H1 (cell line): ENCODE measurements around the gene ARMH1. TPM values are rescaled to one million over a fixed set of nuclear protein-coding genes. Genes with fewer than 3 reads are reported as not detected.

Experiments
- CTCF ChIA-PET: fragments of 300-600 bp; sonication (Branson Sonifier 250); formaldehyde crosslinking; loops from one replicate; lab custom pipeline; 2021; ENCODE audit not compliant: partially characterized antibody; lab: Charles Lee
- POLR2A ChIA-PET: fragments of 300-600 bp; sonication (Branson Sonifier 250); formaldehyde crosslinking; loops from one replicate; lab custom pipeline; 2021; ENCODE audit warnings: inconsistent platforms; ENCODE audit not compliant: partially characterized antibody; lab: Charles Lee
- DNase-seq, 2 experiments: peaks; one replicate each; pipeline versions ENCODE4 v3.0.0 to v3.0.0-alpha.2; 2010 to 2022; ENCODE audit warnings: low spot score in 2 of 2, low read depth in 1 of 2, mixed read lengths in 1 of 2
- FAIRE-seq: peaks from 2 replicates; lab custom pipeline; 2011; peaks lifted over from hg19 to GRCh38; lab: Jason Lieb, UNC
- H2AFZ ChIP-seq: 2 replicates; pipeline ENCODE4 v1.8.1; 2012; ENCODE audit warnings: low read length, inconsistent platforms
- H2AK5ac ChIP-seq: 2 replicates; pipeline ENCODE4 v1.6.1; 2013; ENCODE audit warnings: low read depth, low read length
- H2BK120ac ChIP-seq: replicated peaks from 2 replicates; pipeline ENCODE3; 2013; ENCODE audit warnings: low read depth, low read length, inconsistent platforms
- H2BK12ac ChIP-seq: 2 replicates; pipeline ENCODE4 v1.6.1; 2013; ENCODE audit warnings: low read depth, low read length
- H2BK15ac ChIP-seq: 2 replicates; pipeline ENCODE4 v1.6.1; 2013; ENCODE audit warnings: low read length
- H2BK20ac ChIP-seq: 2 replicates; pipeline ENCODE4 v1.6.1; 2013; ENCODE audit warnings: low read length
- H2BK5ac ChIP-seq: 2 replicates; pipeline ENCODE4 v1.6.1; 2013; ENCODE audit warnings: low read depth, low read length
- H3K14ac ChIP-seq: 2 replicates; pipeline ENCODE4 v1.6.1; 2013; ENCODE audit warnings: inconsistent platforms; ENCODE audit not compliant: insufficient read length
- H3K18ac ChIP-seq: 2 replicates; pipeline ENCODE4 v1.6.1; 2013; ENCODE audit warnings: low read length; ENCODE audit errors: extremely low read depth
- H3K23ac ChIP-seq: 2 replicates; pipeline ENCODE4 v1.6.1; 2013; ENCODE audit warnings: inconsistent platforms; ENCODE audit not compliant: insufficient read length
- H3K23me2 ChIP-seq: 2 replicates; pipeline ENCODE4 v1.6.1; 2013; ENCODE audit warnings: low read depth, low read length
- H3K27ac ChIP-seq: 2 replicates; pipeline ENCODE4 v1.6.1; 2011; ENCODE audit warnings: low read depth, low read length, inconsistent platforms
- H3K27me3 ChIP-seq, 4 experiments: replicated peaks in 1 of 4; 1 replicate in 1 of 4; 2 replicates in 3 of 4; pipeline versions ENCODE4 v1.6.1 to v1.8.1; 2011 to 2013; ENCODE audit warnings: low read length in 3 of 4, mild to moderate bottlenecking in 3 of 4, inconsistent platforms in 2 of 4, mixed read lengths in 2 of 4, moderate library complexity in 1 of 4; ENCODE audit not compliant: control insufficient read depth in 3 of 4, insufficient read depth in 3 of 4; ENCODE audit errors: extremely low read depth in 1 of 4
- H3K36me3 ChIP-seq, 4 experiments: 2 replicates each; pipeline versions ENCODE4 v1.6.1 to v1.8.1; 2011 to 2013; ENCODE audit warnings: mild to moderate bottlenecking in 4 of 4, low read length in 3 of 4, moderate library complexity in 2 of 4, control low read depth in 1 of 4, inconsistent platforms in 1 of 4; ENCODE audit not compliant: insufficient read depth in 4 of 4, control insufficient read depth in 2 of 4
- H3K4ac ChIP-seq: replicated peaks from 2 replicates; pipeline ENCODE3; 2013; ENCODE audit warnings: low read length, low read depth, mixed read lengths, inconsistent platforms; ENCODE audit not compliant: insufficient read length
- H3K4me1 ChIP-seq, 4 experiments: replicated peaks in 1 of 4; 1 replicate in 1 of 4; 2 replicates in 3 of 4; pipeline versions ENCODE4 v1.6.1 to v1.8.1; 2011 to 2013; ENCODE audit warnings: low read length in 3 of 4, inconsistent platforms in 2 of 4, mixed read lengths in 1 of 4; ENCODE audit not compliant: insufficient read depth in 4 of 4, control insufficient read depth in 3 of 4
- H3K4me2 ChIP-seq, 2 experiments: 2 replicates each; pipeline versions ENCODE4 v1.6.1 to v1.8.1; 2011 to 2013; ENCODE audit warnings: low read depth in 2 of 2, low read length in 2 of 2, control low read depth in 1 of 2, inconsistent platforms in 1 of 2, mild to moderate bottlenecking in 1 of 2; ENCODE audit not compliant: insufficient read depth in 1 of 2
- H3K4me3 ChIP-seq, 4 experiments: fragments of 200-600, 300-600 bp in 1 of 4; sonication (generic), shearing (Covaris generic), sonication (Bioruptor Twin) in 1 of 4; 2 replicates each; pipeline versions ENCODE4 v1.5.1 to v1.8.1; 2011 to 2016; ENCODE audit warnings: low read length in 4 of 4, low read depth in 3 of 4, control low read depth in 2 of 4, inconsistent platforms in 2 of 4, mild to moderate bottlenecking in 2 of 4, mixed read lengths in 1 of 4, moderate library complexity in 1 of 4; ENCODE audit not compliant: insufficient read depth in 2 of 4; ENCODE audit errors: extremely low read depth in 1 of 4
- H3K56ac ChIP-seq: replicated peaks from 2 replicates; pipeline ENCODE3; 2013; ENCODE audit warnings: low read depth, mild to moderate bottlenecking, mixed read lengths, low read length, inconsistent platforms; ENCODE audit not compliant: insufficient read length
- H3K79me1 ChIP-seq: 2 replicates; pipeline ENCODE4 v1.6.1; 2013; ENCODE audit warnings: low read depth, low read length, control low read depth
- H3K79me2 ChIP-seq, 2 experiments: 2 replicates each; pipeline versions ENCODE4 v1.6.1 to v1.8.1; 2012 to 2013; ENCODE audit warnings: low read length in 2 of 2, mild to moderate bottlenecking in 2 of 2, inconsistent platforms in 1 of 2; ENCODE audit not compliant: insufficient read depth in 2 of 2, control insufficient read depth in 1 of 2
- H3K9ac ChIP-seq, 4 experiments: replicated peaks in 1 of 4; 1 replicate in 1 of 4; 2 replicates in 3 of 4; pipeline versions ENCODE4 v1.6.1 to v1.8.1; 2011 to 2013; ENCODE audit warnings: low read depth in 3 of 4, low read length in 3 of 4, control low read depth in 2 of 4, mild to moderate bottlenecking in 2 of 4, moderate library complexity in 2 of 4, inconsistent platforms in 1 of 4; ENCODE audit errors: extremely low read depth in 1 of 4
- H3K9me3 ChIP-seq, 2 experiments: 2 replicates each; pipeline versions ENCODE4 v1.6.1 to v1.8.1; 2012 to 2013; ENCODE audit warnings: mild to moderate bottlenecking in 2 of 2, moderate library complexity in 2 of 2, control low read depth in 1 of 2, inconsistent platforms in 1 of 2, low read depth in 1 of 2, low read length in 1 of 2, mixed read lengths in 1 of 2; ENCODE audit not compliant: insufficient read depth in 2 of 2
- H4K20me1 ChIP-seq, 2 experiments: replicated peaks in 1 of 2; 2 replicates each; pipeline versions ENCODE3 to v1.8.1; 2011 to 2013; ENCODE audit warnings: inconsistent platforms in 2 of 2, low read length in 2 of 2, mild to moderate bottlenecking in 1 of 2; ENCODE audit not compliant: insufficient read depth in 2 of 2, control insufficient read depth in 1 of 2
- H4K5ac ChIP-seq: 2 replicates; pipeline ENCODE4 v1.6.1; 2013; ENCODE audit warnings: low read length, low read depth, mixed read lengths, inconsistent platforms; ENCODE audit not compliant: insufficient read length
- H4K8ac ChIP-seq: 2 replicates; pipeline ENCODE4 v1.8.0; 2013; ENCODE audit warnings: mild to moderate bottlenecking, moderate library complexity, low read length, inconsistent platforms; ENCODE audit not compliant: insufficient read depth; ENCODE audit errors: extremely low read depth
- H4K91ac ChIP-seq: replicated peaks from 2 replicates; pipeline ENCODE3; 2013; ENCODE audit warnings: low read length, mixed read lengths, inconsistent platforms; ENCODE audit not compliant: insufficient read length
- ATF3 ChIP-seq: IDR thresholded peaks from 2 replicates; pipeline ENCODE4 v1.6.1; 2011; ENCODE audit warnings: low read depth, mild to moderate bottlenecking, low read length; ENCODE audit not compliant: insufficient read depth
- BACH1 ChIP-seq: IDR thresholded peaks from 2 replicates; pipeline ENCODE4 v1.6.1; 2012; ENCODE audit warnings: low read length, improper control_type of control experiment
- CBX8 ChIP-seq: fragments of 300-800, 300-1000 bp; sonication (generic); IDR thresholded peaks from 2 replicates; pipeline ENCODE4 v1.7.1; 2016; ENCODE audit warnings: low read depth, low read length, borderline replicate concordance
- CEBPB ChIP-seq: IDR thresholded peaks from 2 replicates; pipeline ENCODE4 v1.6.1; 2012; ENCODE audit warnings: low read depth, low read length
- EP300 ChIP-seq, 2 experiments: IDR thresholded peaks; 1 replicate in 1 of 2; 2 replicates in 1 of 2; pipeline ENCODE4 v1.6.1; 2011 to 2012; ENCODE audit warnings: low read depth in 2 of 2, low read length in 2 of 2, mild to moderate bottlenecking in 2 of 2, borderline replicate concordance in 1 of 2, inconsistent platforms in 1 of 2, moderate library complexity in 1 of 2
- JUND ChIP-seq: IDR thresholded peaks from 2 replicates; pipeline ENCODE4 v1.6.1; 2011; ENCODE audit warnings: mild to moderate bottlenecking, improper control_type of control experiment, low read length
- PHF8 ChIP-seq: fragments of 200-600 bp; sonication (generic); conservative IDR thresholded peaks from 2 replicates; pipeline ENCODE4 v1.7.1; 2012; ENCODE audit warnings: low read depth, mild to moderate bottlenecking, inconsistent platforms, low read length, moderate library complexity
- SIX5 ChIP-seq: IDR thresholded peaks from 2 replicates; pipeline ENCODE4 v1.6.1; 2011; ENCODE audit warnings: mild to moderate bottlenecking, low read depth, low read length
- SUZ12 ChIP-seq: fragments of 200-600 bp; sonication (generic); IDR thresholded peaks from 2 replicates; pipeline ENCODE4 v1.6.1; 2012; ENCODE audit warnings: mild to moderate bottlenecking, inconsistent platforms, low read length, moderate library complexity, mixed read lengths
- WGBS, 2 experiments: shearing (Covaris generic) in 1 of 2; methylation state at CpG; one replicate each; pipeline versions ENCODE4 v1.1.6 to v1.1.7; 2013 to 2015; ENCODE audit warnings: low lambda C conversion rate in 2 of 2, mixed read lengths in 2 of 2, inconsistent platforms in 1 of 2, low coverage in 1 of 2, missing lambda C conversion rate in 1 of 2; ENCODE audit not compliant: insufficient replicate concordance in 2 of 2, insufficient coverage in 1 of 2, insufficient read length in 1 of 2; ENCODE audit errors: extremely low coverage in 1 of 2, missing lambda C conversion rate in 1 of 2; 5-methylcytosine and 5-hydroxymethylcytosine counted together
- polyA plus RNA-seq, 7 experiments: library from polyadenylated mRNA; depleted of rRNA in 3 of 7; stranded (reverse) in 5 of 7; unstranded in 2 of 7; fragments of >200 nt in 5 of 7; fragments of 200-250 nt in 2 of 7; gene quantifications; 1 replicate in 5 of 7; 2 replicates in 1 of 7; 4 replicates in 1 of 7; pipeline versions ENCODE4 v1.2.1 to v1.2.3, GENCODE V29; 2011 to 2013; ENCODE audit warnings: missing spikeins in 2 of 7, mixed read lengths in 2 of 7
- total RNA-seq: library from RNA; stranded (reverse); fragmentation: NEBNext Ultra II Directional; extraction: Animal tissue kit (Norgen Biotek cat#: 25700); gene quantifications from 2 replicates; pipeline ENCODE4 v1.2.1, GENCODE V29; 2021

Gene ARMH1
- total and polyA plus RNA-seq, 2 of the 8 experiments (the other 6 are each of a cell fraction or from before 2014, with no cell fraction given): 0.82 to 0.85 TPM

- WGBS, 2 experiments: 97% methylated on average over 4 of the region's 4 CpGs; no CpG with 5 or more reads in 1 of the 2 experiments
- Histone ChIP-seq H4K91ac (no peak overlapping the region), H4K20me1 (no peaks in the 10 kb centered on the region), H3K18ac (no peak overlapping the region), H3K79me2 (no peaks in the 10 kb centered on the region), H2BK5ac (no peak overlapping the region), H3K4ac (no peak overlapping the region), H2BK12ac (no peak overlapping the region), H3K79me1 (no peaks in the 10 kb centered on the region), H3K56ac (no peak overlapping the region), H2BK15ac (no peak overlapping the region), H2BK120ac (no peak overlapping the region), H2AK5ac (no peak overlapping the region), H2BK20ac (no peak overlapping the region), H3K27ac (no peak overlapping the region), H3K9me3 (no peaks in the 10 kb centered on the region), H3K36me3 (no peaks in the 10 kb centered on the region), H3K4me1 (no peaks in the 10 kb centered on the region), H4K8ac (no peak overlapping the region), H3K9ac (no peak overlapping the region), H2AFZ (no peak overlapping the region), H4K5ac (no peak overlapping the region), H3K23me2 (no peaks in the 10 kb centered on the region), H3K14ac (no peak overlapping the region), H3K27me3 (no peaks in the 10 kb centered on the region), H3K4me3 (no peak overlapping the region), H3K23ac (no peak overlapping the region), H3K4me2 (no peak overlapping the region)
- DNase-seq: no peak
- ChIA-PET CTCF (interaction anchor here (0.7 to 2.2 kb wide), 5 partner anchors 11 to 558 kb away, joined by 3 to 7 read pairs (median 4); no protein-coding TSS in a partner anchor), POLR2A (interaction anchor here (0.9 to 1.7 kb wide), 4 partner anchors 10 to 35 kb away, joined by 3 to 8 read pairs (median 4); partner anchors contain the start of gene RNU5D-1)
- FAIRE-seq: no peak
- TF ChIP-seq SIX5: no peak
- TF ChIP-seq CBX8: no peak
- TF ChIP-seq BACH1: no peak
- no peak for TF ChIP-seq ATF3
- TF ChIP-seq JUND: no peak
- TF ChIP-seq SUZ12: no peak
- TF ChIP-seq CEBPB: no peak
- no peak for TF ChIP-seq EP300 (IDR thresholded peaks at IDR 0.05; ENCODE audit: borderline replicate concordance in 1 of 2, low read depth in 2 of 2, low read length in 2 of 2)
- TF ChIP-seq PHF8: no peak
Measured at GRCh38 chr1:44695671-44696070, 21.2 kb downstream of the ARMH1 start.
